ENCODE data around the gene LRRC43. TPM values are rescaled to one million over a fixed set of nuclear protein-coding genes. Genes with fewer than 3 reads are reported as not detected.

The LRRC43 gene
- total RNA-seq, 2 donors from 2014 or later, result 0.53 to 0.57 TPM

DNA sequence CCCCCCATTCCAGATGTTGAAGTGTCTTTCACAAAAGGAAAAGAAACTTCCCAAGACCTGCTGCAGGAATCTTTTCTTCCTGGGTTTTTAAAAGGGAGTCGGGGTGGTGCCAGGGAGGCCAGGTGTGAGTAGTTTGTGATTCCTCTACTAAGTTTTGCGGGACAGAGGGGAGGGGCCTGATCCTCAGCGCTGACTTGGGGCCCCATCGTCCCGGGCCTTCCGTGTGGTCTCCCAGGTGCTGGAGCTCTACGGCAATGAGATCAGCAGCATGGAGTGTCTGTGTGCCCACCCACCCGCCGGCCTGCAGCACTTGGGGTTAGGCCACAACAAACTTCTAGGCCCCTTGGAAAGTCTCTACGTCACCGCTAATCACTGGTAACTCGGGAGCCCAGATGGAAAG, 4.5 kb downstream of the LRRC43 start:
- DNase-seq, result no peak
- Histone ChIP-seq H3K27me3 (no peaks in the 10 kb centered on the region), H3K36me3 (no peaks in the 10 kb centered on the region), H3K4me3 (no peak overlapping the region), H3K9ac (ENCODE audit: low read depth in 2 of 2, low read length in 2 of 2) (no peak overlapping the region), H3K27ac (no peak overlapping the region), H3K4me1 (no peaks in the 10 kb centered on the region), H3K9me3 (no peaks in the 10 kb centered on the region)
- TF ChIP-seq, protein P1, sequence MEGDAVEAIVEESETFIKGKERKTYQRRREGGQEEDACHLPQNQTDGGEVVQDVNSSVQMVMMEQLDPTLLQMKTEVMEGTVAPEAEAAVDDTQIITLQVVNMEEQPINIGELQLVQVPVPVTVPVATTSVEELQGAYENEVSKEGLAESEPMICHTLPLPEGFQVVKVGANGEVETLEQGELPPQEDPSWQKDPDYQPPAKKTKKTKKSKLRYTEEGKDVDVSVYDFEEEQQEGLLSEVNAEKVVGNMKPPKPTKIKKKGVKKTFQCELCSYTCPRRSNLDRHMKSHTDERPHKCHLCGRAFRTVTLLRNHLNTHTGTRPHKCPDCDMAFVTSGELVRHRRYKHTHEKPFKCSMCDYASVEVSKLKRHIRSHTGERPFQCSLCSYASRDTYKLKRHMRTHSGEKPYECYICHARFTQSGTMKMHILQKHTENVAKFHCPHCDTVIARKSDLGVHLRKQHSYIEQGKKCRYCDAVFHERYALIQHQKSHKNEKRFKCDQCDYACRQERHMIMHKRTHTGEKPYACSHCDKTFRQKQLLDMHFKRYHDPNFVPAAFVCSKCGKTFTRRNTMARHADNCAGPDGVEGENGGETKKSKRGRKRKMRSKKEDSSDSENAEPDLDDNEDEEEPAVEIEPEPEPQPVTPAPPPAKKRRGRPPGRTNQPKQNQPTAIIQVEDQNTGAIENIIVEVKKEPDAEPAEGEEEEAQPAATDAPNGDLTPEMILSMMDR (IDR thresholded peaks at IDR 0.05), result no peak
- intact Hi-C loops (cut with DNase I), result loop anchor here (5.0 kb wide), 1 partner anchor 55 kb away; no protein-coding TSS in a partner anchor

DNA sequence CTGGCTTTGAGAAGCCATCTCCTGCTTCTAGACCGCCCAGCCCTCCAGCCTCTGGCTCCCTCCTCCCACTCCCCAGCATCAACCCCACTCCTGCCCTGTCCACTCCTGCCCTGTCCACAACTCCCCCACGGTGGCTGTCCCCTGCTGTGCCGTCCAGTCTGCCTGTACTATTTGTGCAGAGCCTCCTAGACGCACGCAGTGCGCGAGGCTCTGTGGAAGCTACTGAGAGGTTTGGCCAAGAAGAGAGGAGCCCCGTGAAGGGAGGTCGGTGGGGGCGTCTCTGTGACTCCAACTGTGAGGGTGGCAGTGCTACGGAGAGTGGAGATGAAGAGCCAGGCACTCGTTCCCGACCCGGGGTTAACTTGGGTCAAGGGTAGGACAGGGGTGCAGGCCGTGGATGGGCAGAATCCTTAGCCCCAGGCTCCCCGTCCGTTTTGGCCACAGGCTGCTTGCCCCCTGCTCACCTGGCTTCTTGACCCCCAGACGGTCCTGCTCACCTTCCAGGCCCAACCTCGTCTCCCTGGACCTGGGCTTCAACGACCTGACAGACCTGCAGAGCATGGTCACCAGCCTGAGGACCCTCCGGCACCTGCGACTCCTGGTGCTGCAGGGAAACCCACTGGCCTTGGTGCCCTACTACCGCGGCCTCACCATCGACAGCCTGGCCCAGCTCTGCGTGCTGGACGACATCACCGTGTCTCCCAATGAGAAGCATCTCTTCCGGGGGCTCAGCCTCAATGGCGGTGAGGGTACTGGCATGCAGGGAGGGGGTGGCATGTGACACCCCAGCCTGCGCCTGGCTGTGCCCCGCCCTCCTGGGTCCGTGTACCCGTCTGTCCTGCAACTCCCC, 6.9 kb downstream of the LRRC43 start:
- DNase-seq, result no peak
- H3K27me3 ChIP-seq, result no peaks in the 10 kb centered on the region
- no peak overlapping the region for H3K9ac ChIP-seq (ENCODE audit: low read depth in 2 of 2, low read length in 2 of 2)
- no peak overlapping the region for H3K27ac ChIP-seq
- H3K9me3 ChIP-seq, result no peaks in the 10 kb centered on the region
- intact Hi-C loops (cut with DNase I), result loop anchor here (5.0 kb wide), 2 partner anchors 58 to 138 kb away; no protein-coding TSS in a partner anchor
- no peaks in the 10 kb centered on the region for H3K36me3 ChIP-seq
- no peaks in the 10 kb centered on the region for H3K4me1 ChIP-seq
- no peak overlapping the region for H3K4me3 ChIP-seq
- TF ChIP-seq, protein P1 (IDR thresholded peaks at IDR 0.05), result no peak

- no peaks in the 10 kb centered on the region for H3K27me3 ChIP-seq
- no peak overlapping the region for H3K9ac ChIP-seq (ENCODE audit: low read depth in 2 of 2, low read length in 2 of 2)
- TF ChIP-seq, protein P1 (IDR thresholded peaks at IDR 0.05), result peak; percentile 86
- no peaks in the 10 kb centered on the region for H3K36me3 ChIP-seq
- H3K27ac ChIP-seq, result no peak overlapping the region
- H3K9me3 ChIP-seq, result no peaks in the 10 kb centered on the region
- H3K4me3 ChIP-seq, result no peak overlapping the region
- H3K4me1 ChIP-seq, result no peaks in the 10 kb centered on the region
- intact Hi-C loops (cut with DNase I), result loop anchor here (5.0 kb wide), 1 partner anchor 139 kb away; no protein-coding TSS in a partner anchor
- DNase-seq, result peak; percentile 84
These were observed 8.1 kb downstream of the LRRC43 start for GRCh38 chr12:122190842-122191668.

DNA sequence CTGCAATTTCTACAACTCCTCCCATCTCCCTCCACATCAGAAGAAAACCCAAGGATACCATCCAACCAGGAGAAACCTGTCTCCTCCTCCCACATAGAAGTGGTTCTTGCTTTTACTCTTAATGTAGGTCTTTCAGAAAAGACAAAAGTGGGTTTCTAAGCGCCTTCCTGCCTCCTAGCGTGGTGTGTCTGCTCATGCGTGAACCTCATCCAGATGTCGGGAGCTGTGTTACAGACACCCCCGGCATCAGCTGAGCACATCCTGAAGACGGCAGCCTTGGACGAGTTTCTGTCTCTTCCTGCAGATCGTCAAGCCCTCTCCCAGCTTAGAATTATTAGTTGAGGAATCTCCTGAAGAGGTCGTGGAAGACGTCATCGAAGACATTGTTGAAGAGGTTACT, 9.5 kb downstream of the LRRC43 start:
- TF ChIP-seq, protein P1 (IDR thresholded peaks at IDR 0.05), result no peak
- intact Hi-C loops (cut with DNase I), result loop anchor here (5.0 kb wide), 1 partner anchor 140 kb away; no protein-coding TSS in a partner anchor
- H3K27me3 ChIP-seq, result no peaks in the 10 kb centered on the region
- no peaks in the 10 kb centered on the region for H3K4me1 ChIP-seq
- H3K9ac ChIP-seq (ENCODE audit: low read depth in 2 of 2, low read length in 2 of 2), result no peak overlapping the region
- H3K36me3 ChIP-seq, result no peaks in the 10 kb centered on the region
- H3K4me3 ChIP-seq, result no peak overlapping the region
- no peaks in the 10 kb centered on the region for H3K9me3 ChIP-seq
- no peak for DNase-seq
- no peak overlapping the region for H3K27ac ChIP-seq

- DNase-seq, result no peak
- Histone ChIP-seq H3K27me3 (no peaks in the 10 kb centered on the region), H3K27ac (peak overlapping the region; percentile 40), H3K9ac (ENCODE audit: low read depth in 2 of 2, low read length in 2 of 2) (no peak overlapping the region), H3K36me3 (no peaks in the 10 kb centered on the region), H3K4me3 (no peak overlapping the region), H3K4me1 (no peaks in the 10 kb centered on the region), H3K9me3 (no peaks in the 10 kb centered on the region)
- intact Hi-C loops (cut with DNase I), result loop anchor here (5.0 kb wide), 1 partner anchor 143 kb away; no protein-coding TSS in a partner anchor
- TF ChIP-seq, protein P1 (IDR thresholded peaks at IDR 0.05), result no peak
These were observed 11.9 kb downstream of the LRRC43 start for GRCh38 chr12:122194804-122195203.

Data from colonic mucosa (tissue), 4 donors.